Caco-2 (cell line): Measurements from ENCODE around the gene HACD4. TPM values are rescaled to one million over a fixed set of nuclear protein-coding genes. Genes with fewer than 3 reads are reported as not detected.
"Not testable (repeated sequence)": the region's sequence is repeated elsewhere in the genome, so short reads cannot be mapped to it uniquely, and the experiment has no call there.

ENCODE experiments used
- BruUV-seq: library from RNA; stranded (reverse); fragments of 400-500 nt; replicated peaks from 2 replicates; lab custom pipeline; 2021; lab: Mats Ljungman, UMichigan
- CTCF ChIA-PET: fragments of 300-600 bp; sonication (Branson Sonifier 250); formaldehyde crosslinking; loops from one replicate; lab custom pipeline; 2022; ENCODE audit warnings: antibody characterized with exemption; lab: Charles Lee
- POLR2A ChIA-PET: fragments of 300-600 bp; sonication (Branson Sonifier 250); formaldehyde crosslinking; loops from one replicate; lab custom pipeline; 2022; ENCODE audit warnings: antibody characterized with exemption; lab: Charles Lee
- DNase-seq, 2 experiments: peaks; one replicate each; pipeline versions ENCODE4 v3.0.0 to v3.0.0-alpha.2; 2020 to 2022
- H3K27me3 ChIP-seq: replicated peaks from 2 replicates; pipeline ENCODE4 v1.6.0; 2011; ENCODE audit warnings: low read length; ENCODE audit not compliant: control insufficient read depth, insufficient read depth
- H3K36me3 ChIP-seq: 2 replicates; pipeline ENCODE4 v1.5.1; 2011; ENCODE audit warnings: low read length; ENCODE audit not compliant: control insufficient read depth, insufficient read depth
- H3K4me1 ChIP-seq: fragments of 250-450 bp; sonication (Bioruptor Pico); 2 replicates; pipeline ENCODE4 v1.5.1; 2020; ENCODE audit warnings: mild to moderate bottlenecking
- H3K4me3 ChIP-seq: 2 replicates; pipeline ENCODE4 v1.5.1; 2011; ENCODE audit warnings: low read depth, mild to moderate bottlenecking, control low read depth, low read length
- H3K9me3 ChIP-seq: fragments of 250-450 bp; sonication (Bioruptor Pico); 2 replicates; pipeline ENCODE4 v1.5.1; 2020; ENCODE audit warnings: mild to moderate bottlenecking, moderate library complexity
- H3K27ac Mint-ChIP-seq: one replicate; pipeline ENCODE4 v1.8.0; 2022; ENCODE audit warnings: mixed read lengths; ENCODE audit not compliant: unreplicated experiment
- H3K27me3 Mint-ChIP-seq: one replicate; pipeline ENCODE4 v1.8.0; 2022; ENCODE audit warnings: mixed read lengths; ENCODE audit not compliant: insufficient read depth, unreplicated experiment
- H3K36me3 Mint-ChIP-seq: one replicate; pipeline ENCODE4 v1.8.0; 2022; ENCODE audit warnings: mild to moderate bottlenecking, mixed read lengths; ENCODE audit not compliant: insufficient read depth, unreplicated experiment
- H3K4me1 Mint-ChIP-seq: one replicate; pipeline ENCODE4 v1.8.0; 2022; ENCODE audit warnings: low read depth, mixed read lengths; ENCODE audit not compliant: unreplicated experiment
- H3K4me3 Mint-ChIP-seq: one replicate; pipeline ENCODE4 v1.8.0; 2022; ENCODE audit warnings: mild to moderate bottlenecking, moderate library complexity, mixed read lengths; ENCODE audit not compliant: unreplicated experiment
- H3K9me3 Mint-ChIP-seq: one replicate; pipeline ENCODE4 v1.8.0; 2022; ENCODE audit warnings: mixed read lengths; ENCODE audit not compliant: unreplicated experiment
- intact Hi-C: fragments of 100-400 bp; cut with micrococcal nuclease; formaldehyde crosslinking; loops from one replicate; pipeline ENCODE4 v1.10.0; 2022; ENCODE audit not compliant: unreplicated experiment
- total RNA-seq: library from RNA; stranded (reverse); gene quantifications from 2 replicates; pipeline ENCODE4 v1.2.3, GENCODE V29; 2022
- TF ChIP-seq, protein P1 (sequence below), 2 experiments: fragments of 200-600 bp in 1 of 2; IDR thresholded peaks; 1 replicate in 1 of 2; 2 replicates in 1 of 2; pipeline versions ENCODE4 v1.5.1 to v1.8.0; 2011 to 2022; ENCODE audit warnings: antibody characterized with exemption in 1 of 2, control low read depth in 1 of 2, inconsistent platforms in 1 of 2, low read depth in 1 of 2, low read length in 1 of 2, mild to moderate bottlenecking in 1 of 2, moderate library complexity in 1 of 2; ENCODE audit not compliant: insufficient read depth in 1 of 2, severe bottlenecking in 1 of 2, unreplicated experiment in 1 of 2

Gene HACD4
- total RNA-seq, 1 experiment from 2014 or later, result not detected

DNA sequence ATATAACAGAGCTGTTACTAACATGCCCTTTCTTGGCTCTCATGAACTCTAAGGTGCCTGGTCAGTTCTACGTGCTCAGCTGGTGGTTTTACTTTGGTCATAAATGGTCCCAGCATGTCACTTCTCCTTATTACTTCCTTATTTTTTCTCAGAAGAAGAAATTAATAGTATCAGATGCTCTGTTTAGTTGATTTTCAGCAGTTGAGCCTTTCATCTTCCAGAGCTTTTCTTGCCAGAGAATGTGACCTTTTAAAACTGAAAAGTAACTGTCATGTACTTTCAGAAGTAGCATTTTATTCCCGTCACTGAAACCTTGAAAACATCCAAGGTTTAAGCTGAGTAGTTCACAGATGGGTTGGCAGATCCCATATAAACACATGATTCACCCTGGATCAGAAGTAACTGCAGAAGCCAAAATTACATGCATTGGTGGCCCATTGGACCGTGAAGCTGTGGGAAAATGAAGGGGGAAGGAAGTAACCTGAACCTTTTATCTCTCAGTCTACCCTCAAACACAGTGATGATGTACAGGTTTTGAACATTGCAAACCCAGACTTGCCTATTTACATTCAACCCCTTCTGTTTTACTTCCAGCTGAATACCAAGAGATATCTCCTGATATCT is 50.5 kb downstream of the HACD4 start:
- POLR2A ChIA-PET, result no interaction called here
- no peak for DNase-seq
- TF ChIP-seq, protein P1, sequence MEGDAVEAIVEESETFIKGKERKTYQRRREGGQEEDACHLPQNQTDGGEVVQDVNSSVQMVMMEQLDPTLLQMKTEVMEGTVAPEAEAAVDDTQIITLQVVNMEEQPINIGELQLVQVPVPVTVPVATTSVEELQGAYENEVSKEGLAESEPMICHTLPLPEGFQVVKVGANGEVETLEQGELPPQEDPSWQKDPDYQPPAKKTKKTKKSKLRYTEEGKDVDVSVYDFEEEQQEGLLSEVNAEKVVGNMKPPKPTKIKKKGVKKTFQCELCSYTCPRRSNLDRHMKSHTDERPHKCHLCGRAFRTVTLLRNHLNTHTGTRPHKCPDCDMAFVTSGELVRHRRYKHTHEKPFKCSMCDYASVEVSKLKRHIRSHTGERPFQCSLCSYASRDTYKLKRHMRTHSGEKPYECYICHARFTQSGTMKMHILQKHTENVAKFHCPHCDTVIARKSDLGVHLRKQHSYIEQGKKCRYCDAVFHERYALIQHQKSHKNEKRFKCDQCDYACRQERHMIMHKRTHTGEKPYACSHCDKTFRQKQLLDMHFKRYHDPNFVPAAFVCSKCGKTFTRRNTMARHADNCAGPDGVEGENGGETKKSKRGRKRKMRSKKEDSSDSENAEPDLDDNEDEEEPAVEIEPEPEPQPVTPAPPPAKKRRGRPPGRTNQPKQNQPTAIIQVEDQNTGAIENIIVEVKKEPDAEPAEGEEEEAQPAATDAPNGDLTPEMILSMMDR (IDR thresholded peaks at IDR 0.05; ENCODE audit: insufficient read depth in 1 of 2, low read depth in 1 of 2, low read length in 1 of 2, severe bottlenecking in 1 of 2, unreplicated experiment in 1 of 2), result no peak
- H3K9me3 ChIP-seq, result no peaks in the 10 kb centered on the region
- no peaks in the 10 kb centered on the region for H3K27me3 Mint-ChIP-seq
- H3K36me3 ChIP-seq, result no peaks in the 10 kb centered on the region
- H3K27me3 ChIP-seq, result no peaks in the 10 kb centered on the region
- no TSS peak for BruUV-seq
- no peaks in the 10 kb centered on the region for H3K4me1 Mint-ChIP-seq
- intact Hi-C loops, result no loop called here
- no peak overlapping the region for H3K4me3 Mint-ChIP-seq
- no peak overlapping the region for H3K27ac Mint-ChIP-seq
- no peak overlapping the region for H3K4me3 ChIP-seq
- CTCF ChIA-PET, result no interaction called here
- no peaks in the 10 kb centered on the region for H3K9me3 Mint-ChIP-seq
- no peaks in the 10 kb centered on the region for H3K36me3 Mint-ChIP-seq
- no peaks in the 10 kb centered on the region for H3K4me1 ChIP-seq

DNA sequence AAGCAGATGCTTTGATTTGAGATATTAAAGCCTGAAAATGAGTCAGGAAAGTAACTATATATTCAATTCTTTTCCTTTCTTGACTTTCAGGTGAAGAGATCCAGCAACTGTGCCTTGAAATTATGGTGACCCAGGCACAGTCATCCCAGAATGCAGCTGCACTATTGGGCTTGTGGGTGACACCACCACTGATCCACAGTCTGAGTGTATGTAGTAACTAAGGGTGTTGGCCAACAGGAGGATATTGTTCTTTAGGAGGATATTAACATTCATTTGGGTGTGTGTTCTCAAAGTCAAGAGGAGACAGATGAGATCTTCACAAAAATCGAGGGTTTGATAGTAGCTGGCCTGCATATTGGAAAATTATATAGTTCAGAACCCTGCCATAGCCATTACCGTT is 53.2 kb downstream of the HACD4 start:
- Histone ChIP-seq H3K4me3 (no peak overlapping the region), H3K27me3 (no peaks in the 10 kb centered on the region), H3K9me3 (no peaks in the 10 kb centered on the region), H3K36me3 (no peaks in the 10 kb centered on the region), H3K4me1 (no peaks in the 10 kb centered on the region)
- no peaks in the 10 kb centered on the region for H3K4me1 Mint-ChIP-seq
- ChIA-PET POLR2A (no interaction called here), CTCF (no interaction called here)
- no peaks in the 10 kb centered on the region for H3K27me3 Mint-ChIP-seq
- no peak for DNase-seq
- H3K4me3 Mint-ChIP-seq, result no peak overlapping the region
- no peak overlapping the region for H3K27ac Mint-ChIP-seq
- no peaks in the 10 kb centered on the region for H3K36me3 Mint-ChIP-seq
- no TSS peak for BruUV-seq
- TF ChIP-seq, protein P1 (IDR thresholded peaks at IDR 0.05; ENCODE audit: insufficient read depth in 1 of 2, low read depth in 1 of 2, low read length in 1 of 2, severe bottlenecking in 1 of 2, unreplicated experiment in 1 of 2), result no peak
- no peaks in the 10 kb centered on the region for H3K9me3 Mint-ChIP-seq
- intact Hi-C loops, result no loop called here

DNA sequence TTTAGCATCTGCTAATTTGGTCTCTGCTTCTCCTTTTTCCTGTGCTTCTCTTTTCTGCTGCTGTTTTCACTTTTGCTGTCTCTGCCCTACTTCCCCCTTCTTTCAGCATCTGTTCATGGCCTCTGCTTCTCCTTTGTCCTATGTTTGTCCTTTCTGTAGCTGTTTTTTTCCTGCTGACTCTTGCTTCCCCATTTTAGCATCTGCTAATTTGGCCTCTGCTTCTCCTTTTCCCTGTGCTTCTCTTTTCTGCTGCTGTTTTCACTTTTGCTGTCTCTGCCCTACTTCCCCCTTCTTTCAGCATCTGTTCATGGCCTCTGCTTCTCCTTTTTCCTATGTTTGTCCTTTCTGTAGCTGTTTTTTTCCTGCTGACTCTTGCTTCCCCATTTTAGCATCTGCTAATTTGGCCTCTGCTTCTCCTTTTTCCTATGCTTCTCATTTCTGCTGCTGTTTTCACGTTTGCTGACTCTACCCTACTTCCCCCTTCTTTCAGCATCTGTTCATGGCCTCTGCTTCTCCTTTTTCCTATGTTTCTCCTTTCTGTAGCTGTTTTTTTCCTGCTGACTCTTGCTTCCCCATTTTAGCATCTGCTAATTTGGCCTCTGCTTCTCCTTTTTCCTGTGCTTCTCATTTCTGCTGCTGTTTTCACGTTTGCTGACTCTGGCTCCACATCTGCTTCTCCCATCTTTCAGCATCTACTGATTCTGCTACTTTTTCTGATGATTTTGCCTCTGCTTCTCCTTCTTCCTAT is 57.1 kb downstream of the HACD4 start:
- H3K27me3 ChIP-seq, intact Hi-C loops, POLR2A ChIA-PET, H3K4me3 Mint-ChIP-seq, H3K27ac Mint-ChIP-seq, H3K36me3 Mint-ChIP-seq, DNase-seq, H3K4me1 ChIP-seq, BruUV-seq, H3K27me3 Mint-ChIP-seq, H3K9me3 ChIP-seq, H3K9me3 Mint-ChIP-seq, CTCF ChIA-PET, H3K4me1 Mint-ChIP-seq, H3K36me3 ChIP-seq, H3K4me3 ChIP-seq: not testable (repeated sequence)

DNA sequence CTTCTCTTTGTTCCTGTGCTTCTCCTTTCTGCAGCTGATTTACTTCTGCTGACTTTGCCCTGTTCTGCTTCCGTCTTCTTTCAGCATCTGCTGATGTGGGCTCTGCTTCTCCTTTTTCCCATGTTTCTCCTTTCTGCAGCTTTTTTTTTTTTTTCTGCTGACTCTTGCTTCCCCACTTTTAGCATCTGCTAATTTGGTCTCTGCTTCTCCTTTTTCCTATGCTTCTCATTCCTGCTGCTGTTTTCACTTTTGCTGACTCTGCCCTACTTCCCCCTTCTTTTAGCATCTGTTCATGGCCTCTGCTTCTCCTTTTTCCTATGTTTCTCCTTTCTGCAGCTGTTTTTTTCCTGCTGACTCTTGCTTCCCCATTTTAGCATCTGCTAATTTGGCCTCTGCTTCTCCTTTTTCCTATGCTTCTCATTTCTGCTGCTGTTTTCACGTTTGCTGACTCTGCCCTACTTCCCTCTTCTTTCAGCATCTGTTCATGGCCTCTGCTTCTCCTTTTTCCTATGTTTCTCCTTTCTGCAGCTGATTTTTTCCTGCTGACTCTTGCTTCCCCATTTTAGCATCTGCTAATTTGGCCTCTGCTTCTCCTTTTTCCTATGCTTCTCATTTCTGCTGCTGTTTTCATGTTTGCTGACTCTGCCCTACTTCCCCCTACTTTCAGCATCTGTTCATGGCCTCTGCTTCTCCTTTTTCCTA is 58.0 kb downstream of the HACD4 start:
- H3K4me1 Mint-ChIP-seq, H3K27me3 Mint-ChIP-seq, POLR2A ChIA-PET, intact Hi-C loops, H3K4me3 ChIP-seq, BruUV-seq, H3K9me3 Mint-ChIP-seq, H3K4me3 Mint-ChIP-seq, H3K4me1 ChIP-seq, H3K36me3 ChIP-seq, H3K27me3 ChIP-seq, CTCF ChIA-PET, DNase-seq, H3K36me3 Mint-ChIP-seq, H3K9me3 ChIP-seq, H3K27ac Mint-ChIP-seq: not testable (repeated sequence)
